H1 (cell line): Measurements from ENCODE around the gene BIN1. TPM values are rescaled to one million over a fixed set of nuclear protein-coding genes. Genes with fewer than 3 reads are reported as not detected.

Experiments
- CTCF ChIA-PET: fragments of 300-600 bp; sonication (Branson Sonifier 250); formaldehyde crosslinking; loops from one replicate; lab custom pipeline; 2021; ENCODE audit not compliant: partially characterized antibody; lab: Charles Lee
- POLR2A ChIA-PET: fragments of 300-600 bp; sonication (Branson Sonifier 250); formaldehyde crosslinking; loops from one replicate; lab custom pipeline; 2021; ENCODE audit warnings: inconsistent platforms; ENCODE audit not compliant: partially characterized antibody; lab: Charles Lee
- DNase-seq, 2 experiments: peaks; one replicate each; pipeline versions ENCODE4 v3.0.0 to v3.0.0-alpha.2; 2010 to 2022; ENCODE audit warnings: low spot score in 2 of 2, low read depth in 1 of 2, mixed read lengths in 1 of 2
- FAIRE-seq: peaks from 2 replicates; lab custom pipeline; 2011; peaks lifted over from hg19 to GRCh38; lab: Jason Lieb, UNC
- H2AFZ ChIP-seq: 2 replicates; pipeline ENCODE4 v1.8.1; 2012; ENCODE audit warnings: low read length, inconsistent platforms
- H2AK5ac ChIP-seq: 2 replicates; pipeline ENCODE4 v1.6.1; 2013; ENCODE audit warnings: low read depth, low read length
- H2BK120ac ChIP-seq: replicated peaks from 2 replicates; pipeline ENCODE3; 2013; ENCODE audit warnings: low read depth, low read length, inconsistent platforms
- H2BK12ac ChIP-seq: 2 replicates; pipeline ENCODE4 v1.6.1; 2013; ENCODE audit warnings: low read depth, low read length
- H2BK15ac ChIP-seq: 2 replicates; pipeline ENCODE4 v1.6.1; 2013; ENCODE audit warnings: low read length
- H2BK20ac ChIP-seq: 2 replicates; pipeline ENCODE4 v1.6.1; 2013; ENCODE audit warnings: low read length
- H2BK5ac ChIP-seq: 2 replicates; pipeline ENCODE4 v1.6.1; 2013; ENCODE audit warnings: low read depth, low read length
- H3K14ac ChIP-seq: 2 replicates; pipeline ENCODE4 v1.6.1; 2013; ENCODE audit warnings: inconsistent platforms; ENCODE audit not compliant: insufficient read length
- H3K18ac ChIP-seq: 2 replicates; pipeline ENCODE4 v1.6.1; 2013; ENCODE audit warnings: low read length; ENCODE audit errors: extremely low read depth
- H3K23ac ChIP-seq: 2 replicates; pipeline ENCODE4 v1.6.1; 2013; ENCODE audit warnings: inconsistent platforms; ENCODE audit not compliant: insufficient read length
- H3K23me2 ChIP-seq: 2 replicates; pipeline ENCODE4 v1.6.1; 2013; ENCODE audit warnings: low read depth, low read length
- H3K27ac ChIP-seq: 2 replicates; pipeline ENCODE4 v1.6.1; 2011; ENCODE audit warnings: low read depth, low read length, inconsistent platforms
- H3K27me3 ChIP-seq, 4 experiments: replicated peaks in 1 of 4; 1 replicate in 1 of 4; 2 replicates in 3 of 4; pipeline versions ENCODE4 v1.6.1 to v1.8.1; 2011 to 2013; ENCODE audit warnings: low read length in 3 of 4, mild to moderate bottlenecking in 3 of 4, inconsistent platforms in 2 of 4, mixed read lengths in 2 of 4, moderate library complexity in 1 of 4; ENCODE audit not compliant: control insufficient read depth in 3 of 4, insufficient read depth in 3 of 4; ENCODE audit errors: extremely low read depth in 1 of 4
- H3K36me3 ChIP-seq, 4 experiments: 2 replicates each; pipeline versions ENCODE4 v1.6.1 to v1.8.1; 2011 to 2013; ENCODE audit warnings: mild to moderate bottlenecking in 4 of 4, low read length in 3 of 4, moderate library complexity in 2 of 4, control low read depth in 1 of 4, inconsistent platforms in 1 of 4; ENCODE audit not compliant: insufficient read depth in 4 of 4, control insufficient read depth in 2 of 4
- H3K4ac ChIP-seq: replicated peaks from 2 replicates; pipeline ENCODE3; 2013; ENCODE audit warnings: low read length, low read depth, mixed read lengths, inconsistent platforms; ENCODE audit not compliant: insufficient read length
- H3K4me1 ChIP-seq, 4 experiments: replicated peaks in 1 of 4; 1 replicate in 1 of 4; 2 replicates in 3 of 4; pipeline versions ENCODE4 v1.6.1 to v1.8.1; 2011 to 2013; ENCODE audit warnings: low read length in 3 of 4, inconsistent platforms in 2 of 4, mixed read lengths in 1 of 4; ENCODE audit not compliant: insufficient read depth in 4 of 4, control insufficient read depth in 3 of 4
- H3K4me2 ChIP-seq, 2 experiments: 2 replicates each; pipeline versions ENCODE4 v1.6.1 to v1.8.1; 2011 to 2013; ENCODE audit warnings: low read depth in 2 of 2, low read length in 2 of 2, control low read depth in 1 of 2, inconsistent platforms in 1 of 2, mild to moderate bottlenecking in 1 of 2; ENCODE audit not compliant: insufficient read depth in 1 of 2
- H3K4me3 ChIP-seq, 4 experiments: fragments of 200-600, 300-600 bp in 1 of 4; sonication (generic), shearing (Covaris generic), sonication (Bioruptor Twin) in 1 of 4; 2 replicates each; pipeline versions ENCODE4 v1.5.1 to v1.8.1; 2011 to 2016; ENCODE audit warnings: low read length in 4 of 4, low read depth in 3 of 4, control low read depth in 2 of 4, inconsistent platforms in 2 of 4, mild to moderate bottlenecking in 2 of 4, mixed read lengths in 1 of 4, moderate library complexity in 1 of 4; ENCODE audit not compliant: insufficient read depth in 2 of 4; ENCODE audit errors: extremely low read depth in 1 of 4
- H3K56ac ChIP-seq: replicated peaks from 2 replicates; pipeline ENCODE3; 2013; ENCODE audit warnings: low read depth, mild to moderate bottlenecking, mixed read lengths, low read length, inconsistent platforms; ENCODE audit not compliant: insufficient read length
- H3K79me1 ChIP-seq: 2 replicates; pipeline ENCODE4 v1.6.1; 2013; ENCODE audit warnings: low read depth, low read length, control low read depth
- H3K79me2 ChIP-seq, 2 experiments: 2 replicates each; pipeline versions ENCODE4 v1.6.1 to v1.8.1; 2012 to 2013; ENCODE audit warnings: low read length in 2 of 2, mild to moderate bottlenecking in 2 of 2, inconsistent platforms in 1 of 2; ENCODE audit not compliant: insufficient read depth in 2 of 2, control insufficient read depth in 1 of 2
- H3K9ac ChIP-seq, 4 experiments: replicated peaks in 1 of 4; 1 replicate in 1 of 4; 2 replicates in 3 of 4; pipeline versions ENCODE4 v1.6.1 to v1.8.1; 2011 to 2013; ENCODE audit warnings: low read depth in 3 of 4, low read length in 3 of 4, control low read depth in 2 of 4, mild to moderate bottlenecking in 2 of 4, moderate library complexity in 2 of 4, inconsistent platforms in 1 of 4; ENCODE audit errors: extremely low read depth in 1 of 4
- H3K9me3 ChIP-seq, 2 experiments: 2 replicates each; pipeline versions ENCODE4 v1.6.1 to v1.8.1; 2012 to 2013; ENCODE audit warnings: mild to moderate bottlenecking in 2 of 2, moderate library complexity in 2 of 2, control low read depth in 1 of 2, inconsistent platforms in 1 of 2, low read depth in 1 of 2, low read length in 1 of 2, mixed read lengths in 1 of 2; ENCODE audit not compliant: insufficient read depth in 2 of 2
- H4K20me1 ChIP-seq, 2 experiments: replicated peaks in 1 of 2; 2 replicates each; pipeline versions ENCODE3 to v1.8.1; 2011 to 2013; ENCODE audit warnings: inconsistent platforms in 2 of 2, low read length in 2 of 2, mild to moderate bottlenecking in 1 of 2; ENCODE audit not compliant: insufficient read depth in 2 of 2, control insufficient read depth in 1 of 2
- H4K5ac ChIP-seq: 2 replicates; pipeline ENCODE4 v1.6.1; 2013; ENCODE audit warnings: low read length, low read depth, mixed read lengths, inconsistent platforms; ENCODE audit not compliant: insufficient read length
- H4K8ac ChIP-seq: 2 replicates; pipeline ENCODE4 v1.8.0; 2013; ENCODE audit warnings: mild to moderate bottlenecking, moderate library complexity, low read length, inconsistent platforms; ENCODE audit not compliant: insufficient read depth; ENCODE audit errors: extremely low read depth
- H4K91ac ChIP-seq: replicated peaks from 2 replicates; pipeline ENCODE3; 2013; ENCODE audit warnings: low read length, mixed read lengths, inconsistent platforms; ENCODE audit not compliant: insufficient read length
- ASH2L ChIP-seq: fragments of 200-600, 300-600 bp; sonication (generic); IDR thresholded peaks from one replicate; pipeline ENCODE4 v1.7.1; 2017; ENCODE audit warnings: low read length
- BACH1 ChIP-seq: IDR thresholded peaks from 2 replicates; pipeline ENCODE4 v1.6.1; 2012; ENCODE audit warnings: low read length, improper control_type of control experiment
- CTCF ChIP-seq, 3 experiments: IDR thresholded peaks; 1 replicate in 2 of 3; 2 replicates in 1 of 3; pipeline versions ENCODE4 v1.5.1 to v1.6.1; 2011; ENCODE audit warnings: low read length in 3 of 3, mild to moderate bottlenecking in 3 of 3, inconsistent platforms in 2 of 3, low read depth in 1 of 3, moderate library complexity in 1 of 3; ENCODE audit not compliant: insufficient read depth in 1 of 3; ENCODE audit errors: control extremely low read depth in 1 of 3
- FOSL1 ChIP-seq: IDR thresholded peaks from 2 replicates; pipeline ENCODE4 v1.6.1; 2011; ENCODE audit warnings: mild to moderate bottlenecking, low read depth, low read length, moderate library complexity; ENCODE audit not compliant: insufficient read depth
- GABPA ChIP-seq: IDR thresholded peaks from 2 replicates; pipeline ENCODE4 v1.6.1; 2011; ENCODE audit warnings: mild to moderate bottlenecking, low read length, moderate library complexity, borderline replicate concordance; ENCODE audit not compliant: insufficient read depth
- NRF1 ChIP-seq: IDR thresholded peaks from 2 replicates; pipeline ENCODE4 v1.6.1; 2011; ENCODE audit warnings: mild to moderate bottlenecking, low read depth, low read length, improper control_type of control experiment
- POU5F1 ChIP-seq: IDR thresholded peaks from 2 replicates; pipeline ENCODE4 v1.6.1; 2011; ENCODE audit warnings: low read depth, mild to moderate bottlenecking, low read length, moderate library complexity
- SP2 ChIP-seq: IDR thresholded peaks from 2 replicates; pipeline ENCODE4 v1.6.1; 2012; ENCODE audit warnings: mild to moderate bottlenecking, low read length, inconsistent platforms
- SP4 ChIP-seq: IDR thresholded peaks from 2 replicates; pipeline ENCODE4 v1.6.1; 2012; ENCODE audit warnings: low read length, inconsistent platforms
- WGBS, 2 experiments: shearing (Covaris generic) in 1 of 2; methylation state at CpG; one replicate each; pipeline versions ENCODE4 v1.1.6 to v1.1.7; 2013 to 2015; ENCODE audit warnings: low lambda C conversion rate in 2 of 2, mixed read lengths in 2 of 2, inconsistent platforms in 1 of 2, low coverage in 1 of 2, missing lambda C conversion rate in 1 of 2; ENCODE audit not compliant: insufficient replicate concordance in 2 of 2, insufficient coverage in 1 of 2, insufficient read length in 1 of 2; ENCODE audit errors: extremely low coverage in 1 of 2, missing lambda C conversion rate in 1 of 2; 5-methylcytosine and 5-hydroxymethylcytosine counted together
- polyA plus RNA-seq, 7 experiments: library from polyadenylated mRNA; depleted of rRNA in 3 of 7; stranded (reverse) in 5 of 7; unstranded in 2 of 7; fragments of >200 nt in 5 of 7; fragments of 200-250 nt in 2 of 7; gene quantifications; 1 replicate in 5 of 7; 2 replicates in 1 of 7; 4 replicates in 1 of 7; pipeline versions ENCODE4 v1.2.1 to v1.2.3, GENCODE V29; 2011 to 2013; ENCODE audit warnings: missing spikeins in 2 of 7, mixed read lengths in 2 of 7
- total RNA-seq: library from RNA; stranded (reverse); fragmentation: NEBNext Ultra II Directional; extraction: Animal tissue kit (Norgen Biotek cat#: 25700); gene quantifications from 2 replicates; pipeline ENCODE4 v1.2.1, GENCODE V29; 2021

The BIN1 gene
- total and polyA plus RNA-seq, 2 of the 8 experiments (the other 6 are each of a cell fraction or from before 2014, with no cell fraction given), result 23.6 to 35.6 TPM

GRCh38 chr2:127104166-127104660 lies 2.7 kb downstream of the BIN1 start:
- H4K91ac ChIP-seq, result no peak overlapping the region
- no peaks in the 10 kb centered on the region for H3K36me3 ChIP-seq
- H3K9me3 ChIP-seq, result no peaks in the 10 kb centered on the region
- H2BK120ac ChIP-seq, result no peak overlapping the region
- no peak for FAIRE-seq
- no peak overlapping the region for H2AFZ ChIP-seq
- H3K27me3 ChIP-seq, result peaks cover 0 to 7% (median 0%) of the 10 kb centered on the region in 4 experiments; a peak in 1 of 7 replicates
- H3K27ac ChIP-seq, result no peak overlapping the region
- H4K20me1 ChIP-seq, result peaks cover 0 to 6% of the 10 kb centered on the region in 2 experiments
- POLR2A ChIA-PET, result interaction anchor here (0.5 to 3.2 kb wide), 4 partner anchors 10 to 580 kb away, joined by 3 to 12 read pairs (median 8); no protein-coding TSS in a partner anchor
- peaks cover 14% of the 10 kb centered on the region for H3K79me1 ChIP-seq
- H2BK12ac ChIP-seq, result peak overlapping the region; percentile 97; the same call in 1 of the 2 replicates
- peak overlapping the region; percentile 92; the same call in 1 of the 2 replicates for H2BK15ac ChIP-seq
- H3K23me2 ChIP-seq, result peaks cover 14% of the 10 kb centered on the region
- H2BK20ac ChIP-seq, result no peak overlapping the region
- peak overlapping the region; percentile 59; the same call in 1 of the 2 replicates for H2AK5ac ChIP-seq
- 0 out of 2 replicates have a peak overlapping the region, but pooled peaks have one; percentile 63 for H2BK5ac ChIP-seq
- H3K14ac ChIP-seq, result no peak overlapping the region
- no peak overlapping the region for H4K8ac ChIP-seq
- peaks cover 6 to 25% (median 15%) of the 10 kb centered on the region in 4 experiments for H3K4me1 ChIP-seq
- H3K23ac ChIP-seq, result no peak overlapping the region
- no peak overlapping the region for H3K4me3 ChIP-seq
- no peak for DNase-seq
- H3K9ac ChIP-seq, result no peak overlapping the region
- no peak overlapping the region for H4K5ac ChIP-seq
- CTCF ChIA-PET, result interaction anchor here (1.1 to 13.1 kb wide), 6 partner anchors 15 to 72 kb away, joined by 3 to 132 read pairs (median 7); no protein-coding TSS in a partner anchor
- 89% methylated on average over 8 of the region's 8 CpGs; no CpG with 5 or more reads in 1 of the 2 experiments for WGBS, 2 experiments
- no peak overlapping the region for H3K56ac ChIP-seq
- H3K79me2 ChIP-seq, result peaks cover 2 to 53% of the 10 kb centered on the region in 2 experiments; a peak in 3 of 4 replicates
- H3K18ac ChIP-seq, result no peak overlapping the region
- peak overlapping the region; percentile 82 to 99; a peak in 2 of 4 replicates for H3K4me2 ChIP-seq
- no peak overlapping the region for H3K4ac ChIP-seq
- TF ChIP-seq NRF1 (no peak), SP2 (no peak), SP4 (no peak), FOSL1 (no peak), BACH1 (no peak), CTCF (IDR thresholded peaks at IDR 0.05; ENCODE audit: control extremely low read depth in 1 of 3, insufficient read depth in 1 of 3, low read depth in 1 of 3, low read length in 3 of 3) (no peak), POU5F1 (no peak), ASH2L (no peak), GABPA (no peak)
